Measurements from ENCODE around the gene LATS2. TPM values are rescaled to one million over a fixed set of nuclear protein-coding genes. Genes with fewer than 3 reads are reported as not detected.

The LATS2 gene
- total and polyA plus RNA-seq, 9 donors, result 12.5 to 41.9 (median 22.8) TPM

DNA sequence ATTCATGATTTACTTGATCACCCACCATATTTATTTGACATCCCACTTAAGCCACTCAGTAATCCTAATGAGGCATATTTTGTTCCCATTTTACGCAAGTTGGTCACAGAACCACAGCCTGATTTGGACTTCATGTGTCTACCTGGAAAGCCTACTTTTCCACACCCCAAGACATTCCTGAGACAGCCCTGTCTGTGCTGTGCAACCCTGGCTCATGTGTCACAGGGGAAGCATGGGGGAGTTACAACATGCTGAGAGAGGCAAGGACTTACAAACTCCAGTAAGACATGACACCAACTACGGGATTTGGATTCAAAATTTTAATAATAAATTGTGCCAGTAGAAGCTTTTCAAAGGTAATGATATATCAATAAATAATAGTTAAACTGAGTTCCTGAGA lies 88.7 kb downstream of the LATS2 start:
- H3K36me3 ChIP-seq, result no peaks in the 10 kb centered on the region
- WGBS, 3 donors, result 87 to 93% (median 87%) methylated on average over 2 of the region's 2 CpGs

DNA sequence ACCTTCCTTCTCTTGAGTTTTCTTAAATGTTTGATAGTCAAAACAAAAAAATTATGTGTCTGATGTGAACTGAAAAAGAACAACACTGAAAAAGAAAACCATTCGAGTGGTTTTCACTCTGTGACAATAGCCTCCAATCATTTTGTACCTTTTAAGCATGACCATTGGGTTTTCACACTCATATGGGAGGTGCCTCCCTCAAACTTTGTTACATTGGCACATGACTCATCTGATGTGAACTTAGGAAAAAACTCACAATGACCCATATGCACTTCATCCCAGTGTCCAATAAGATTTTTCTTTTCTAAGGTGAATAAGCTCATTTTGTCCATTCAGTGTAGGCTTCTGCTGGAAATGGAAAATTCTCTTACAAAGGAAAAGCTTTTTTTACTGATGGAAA lies 92.2 kb downstream of the LATS2 start:
- Histone ChIP-seq H3K27me3 (no peaks in the 10 kb centered on the region), H3K36me3 (no peaks in the 10 kb centered on the region), H3K4me3 (no peak overlapping the region), H3K4me1 (ENCODE audit: insufficient read depth) (no peaks in the 10 kb centered on the region), H3K9me3 (no peaks in the 10 kb centered on the region), H3K27ac (no peak overlapping the region)
- intact Hi-C loops (cut with DNase I), result no loop called here
- WGBS, 3 donors, result 57 to 68% (median 58%) methylated on average over 1 of the region's 1 CpG
- no peak for DNase-seq
- TF ChIP-seq EP300 (IDR thresholded peaks at IDR 0.05), result no peak
- no peak for TF ChIP-seq POLR2A (IDR thresholded peaks at IDR 0.05)
- TF ChIP-seq, protein P1, sequence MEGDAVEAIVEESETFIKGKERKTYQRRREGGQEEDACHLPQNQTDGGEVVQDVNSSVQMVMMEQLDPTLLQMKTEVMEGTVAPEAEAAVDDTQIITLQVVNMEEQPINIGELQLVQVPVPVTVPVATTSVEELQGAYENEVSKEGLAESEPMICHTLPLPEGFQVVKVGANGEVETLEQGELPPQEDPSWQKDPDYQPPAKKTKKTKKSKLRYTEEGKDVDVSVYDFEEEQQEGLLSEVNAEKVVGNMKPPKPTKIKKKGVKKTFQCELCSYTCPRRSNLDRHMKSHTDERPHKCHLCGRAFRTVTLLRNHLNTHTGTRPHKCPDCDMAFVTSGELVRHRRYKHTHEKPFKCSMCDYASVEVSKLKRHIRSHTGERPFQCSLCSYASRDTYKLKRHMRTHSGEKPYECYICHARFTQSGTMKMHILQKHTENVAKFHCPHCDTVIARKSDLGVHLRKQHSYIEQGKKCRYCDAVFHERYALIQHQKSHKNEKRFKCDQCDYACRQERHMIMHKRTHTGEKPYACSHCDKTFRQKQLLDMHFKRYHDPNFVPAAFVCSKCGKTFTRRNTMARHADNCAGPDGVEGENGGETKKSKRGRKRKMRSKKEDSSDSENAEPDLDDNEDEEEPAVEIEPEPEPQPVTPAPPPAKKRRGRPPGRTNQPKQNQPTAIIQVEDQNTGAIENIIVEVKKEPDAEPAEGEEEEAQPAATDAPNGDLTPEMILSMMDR (IDR thresholded peaks at IDR 0.05), result no peak

More for the DNA sequence above, 88.7 kb downstream of the LATS2 start:
- Histone ChIP-seq H3K27me3 (no peaks in the 10 kb centered on the region), H3K4me1 (ENCODE audit: insufficient read depth) (no peaks in the 10 kb centered on the region), H3K4me3 (no peak overlapping the region), H3K27ac (no peak overlapping the region), H3K9me3 (no peaks in the 10 kb centered on the region)
- DNase-seq, result no peak
- TF ChIP-seq POLR2A (IDR thresholded peaks at IDR 0.05), result no peak
- no peak for TF ChIP-seq EP300 (IDR thresholded peaks at IDR 0.05)
- TF ChIP-seq, protein P1 (IDR thresholded peaks at IDR 0.05), result no peak
- intact Hi-C loops (cut with DNase I), result no loop called here

DNA sequence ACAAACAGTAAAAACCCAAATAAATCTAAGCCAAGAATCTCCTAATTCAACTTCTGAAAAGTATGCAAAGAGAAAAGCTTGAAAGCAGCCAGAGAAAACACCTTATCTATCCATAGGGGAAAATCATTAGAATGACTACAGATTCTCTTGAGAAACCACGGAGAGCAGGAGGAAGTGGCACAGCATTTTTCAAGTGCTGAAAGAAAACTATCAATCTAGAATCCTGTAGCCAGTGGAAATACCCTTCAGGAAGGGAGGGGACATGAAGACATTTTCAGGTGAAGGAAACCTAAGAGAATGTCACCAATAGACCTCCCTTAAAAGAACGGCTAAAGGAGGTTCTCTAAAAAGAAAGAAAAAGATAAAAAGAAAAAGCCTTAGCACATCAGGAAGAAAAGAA lies 92.6 kb downstream of the LATS2 start:
- intact Hi-C loops (cut with DNase I), result no loop called here
- WGBS, 3 donors, result 53 to 66% (median 64%) methylated on average over 2 of the region's 2 CpGs
- TF ChIP-seq POLR2A (IDR thresholded peaks at IDR 0.05) (no peak), EP300 (IDR thresholded peaks at IDR 0.05) (no peak)
- TF ChIP-seq, protein P1 (IDR thresholded peaks at IDR 0.05), result no peak

DNA sequence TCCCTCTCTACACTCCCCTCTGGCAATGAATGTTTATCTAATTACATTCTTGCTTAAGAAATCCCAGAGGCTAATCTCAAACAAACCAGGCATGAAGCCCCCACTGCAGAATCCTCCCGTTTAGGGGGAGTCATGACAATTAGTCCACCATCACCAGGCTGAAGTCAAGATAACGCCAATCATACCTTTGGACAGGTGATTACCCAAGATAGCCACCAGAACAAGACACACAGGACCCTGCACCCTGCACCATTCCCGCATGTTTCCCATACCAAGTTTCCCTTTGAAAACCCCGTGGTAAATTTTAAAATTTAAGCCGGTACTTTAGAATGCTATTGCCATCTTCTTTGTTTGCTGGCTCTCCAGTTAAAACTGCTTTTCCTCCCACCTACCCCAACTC lies 94.0 kb downstream of the LATS2 start:
- no peak for DNase-seq
- intact Hi-C loops (cut with DNase I), result no loop called here
- H3K27ac ChIP-seq, result no peak overlapping the region
- no peaks in the 10 kb centered on the region for H3K27me3 ChIP-seq
- H3K9me3 ChIP-seq, result no peaks in the 10 kb centered on the region
- no peaks in the 10 kb centered on the region for H3K4me1 ChIP-seq (ENCODE audit: insufficient read depth)
- no peak overlapping the region for H3K4me3 ChIP-seq
- 41 to 53% (median 46%) methylated on average over 5 of the region's 5 CpGs for WGBS, 3 donors
- TF ChIP-seq, protein P1 (IDR thresholded peaks at IDR 0.05), result no peak
- TF ChIP-seq POLR2A (IDR thresholded peaks at IDR 0.05) (no peak), EP300 (IDR thresholded peaks at IDR 0.05) (no peak)
- H3K36me3 ChIP-seq, result no peaks in the 10 kb centered on the region

More for the DNA sequence above, 92.6 kb downstream of the LATS2 start:
- Histone ChIP-seq H3K4me3 (no peak overlapping the region), H3K36me3 (no peaks in the 10 kb centered on the region), H3K27me3 (no peaks in the 10 kb centered on the region), H3K27ac (no peak overlapping the region), H3K9me3 (no peaks in the 10 kb centered on the region), H3K4me1 (ENCODE audit: insufficient read depth) (no peaks in the 10 kb centered on the region)
- no peak for DNase-seq

Data from ovary (tissue), 9 donors.